ENCODE data around the gene KLF2.

GRCh38 chr19:16325161-16325527, 518 bp downstream of the KLF2 start:
- peak; percentile 42 for TF ChIP-seq CTCF (conservative IDR thresholded peaks at IDR 0.05; ENCODE audit: low read depth, low read length)
- no peak for TF ChIP-seq EZH2 (IDR thresholded peaks at IDR 0.05; ENCODE audit: low read length, unreplicated experiment)

All from PC-3 (cell line).